GM12892 (cell line): ENCODE data around the gene PRKCH.

ENCODE experiments used
- POLR2A ChIP-seq: IDR thresholded peaks from 2 replicates; pipeline ENCODE4 v1.6.1; 2011; ENCODE audit warnings: low read depth, low read length, control low read depth
- POLR2AphosphoS5 ChIP-seq: IDR thresholded peaks from 2 replicates; pipeline ENCODE4 v1.6.1; 2011; ENCODE audit warnings: low read depth, low read length, control low read depth

- no peak for TF ChIP-seq POLR2AphosphoS5
- TF ChIP-seq POLR2A = no peak
Observed at GRCh38 chr14:61437381-61437780, 116.0 kb downstream of the PRKCH start.
